KOPT-K1 (cell line): Measurements from ENCODE around the gene MTCL1.
"Not testable (repeated sequence)": the region's sequence is repeated elsewhere in the genome, so short reads cannot be mapped to it uniquely, and the experiment has no call there.

ENCODE experiments used
- H3K27ac ChIP-seq: fragments of 200-600 bp; sonication (generic); 2 replicates; pipeline ENCODE4 v1.5.1; 2016; ENCODE audit warnings: antibody characterized with exemption, mild to moderate bottlenecking, low read depth, low read length; ENCODE audit not compliant: poor library complexity, severe bottlenecking
- H3K36me3 ChIP-seq: fragments of 200-600 bp; sonication (generic); 2 replicates; pipeline ENCODE4 v1.5.1; 2017; ENCODE audit warnings: antibody characterized with exemption, mild to moderate bottlenecking, low read length, moderate library complexity; ENCODE audit not compliant: insufficient read depth
- H3K9me3 ChIP-seq: fragments of 200-600 bp; sonication (generic); 2 replicates; pipeline ENCODE4 v1.5.1; 2017; ENCODE audit warnings: antibody characterized with exemption, low read length, mild to moderate bottlenecking; ENCODE audit not compliant: insufficient read depth, poor library complexity, severe bottlenecking

The MTCL1 gene

DNA sequence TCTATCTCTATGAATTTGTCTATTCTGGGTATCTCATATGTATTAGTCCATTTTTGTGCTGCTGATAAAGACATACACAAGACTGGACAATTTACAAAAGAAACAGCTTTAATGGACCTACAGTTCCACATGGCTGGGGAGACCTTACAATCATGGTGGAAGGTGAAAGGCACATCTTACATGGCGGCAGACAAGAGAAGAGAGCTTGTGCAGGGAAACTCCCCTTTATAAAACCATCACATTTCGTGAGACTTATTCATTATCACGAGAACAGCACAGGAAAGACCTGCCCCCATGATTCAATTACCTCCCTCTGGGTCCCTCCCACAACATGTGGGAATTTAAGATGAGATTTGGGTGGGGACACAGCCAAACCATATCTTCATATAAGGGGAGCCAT, 56.2 kb downstream of the MTCL1 start:
- peaks cover 23% of the 10 kb centered on the region for H3K9me3 ChIP-seq
- H3K27ac ChIP-seq, H3K36me3 ChIP-seq: not testable (repeated sequence)

DNA sequence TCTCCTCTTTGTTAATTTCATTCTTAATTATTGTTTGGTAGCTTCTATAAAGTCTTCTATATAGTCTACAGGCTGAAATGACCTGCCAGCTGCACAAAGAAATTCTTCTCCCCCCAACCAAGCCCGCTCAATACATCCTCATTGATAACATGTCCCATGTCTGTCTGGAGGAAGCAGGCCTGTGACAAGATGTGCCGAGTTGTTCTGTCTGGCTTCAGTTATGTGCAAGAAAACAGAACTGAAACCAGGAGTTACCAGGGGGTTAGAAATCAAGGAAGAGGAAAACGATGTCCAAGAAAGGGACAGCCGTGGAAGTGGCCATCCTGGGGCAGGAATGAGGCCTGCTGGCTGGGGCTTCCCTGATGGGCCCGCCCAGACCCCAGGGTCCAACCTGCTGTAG, 57.6 kb downstream of the MTCL1 start:
- Histone ChIP-seq H3K36me3 (no peaks in the 10 kb centered on the region), H3K27ac (no peak overlapping the region), H3K9me3 (peaks cover 23% of the 10 kb centered on the region)

DNA sequence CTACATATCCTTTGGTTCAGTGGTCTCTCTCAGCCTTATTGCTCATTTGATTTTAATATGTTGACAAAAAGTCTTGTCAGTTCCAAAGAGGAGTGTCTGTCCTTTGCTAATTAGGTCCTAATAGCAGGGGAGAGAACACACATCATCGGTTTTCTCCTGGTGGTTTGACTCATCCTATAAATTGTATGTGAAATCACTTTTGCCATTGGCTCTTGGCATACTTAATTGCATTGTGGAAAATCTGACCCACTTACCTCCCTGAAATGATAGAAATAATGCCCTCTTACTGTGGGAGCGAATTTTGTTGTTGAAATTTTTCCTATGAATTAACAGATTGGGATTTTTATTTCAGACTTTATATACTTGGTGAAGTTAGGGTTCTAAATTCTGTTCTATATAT, 58.3 kb downstream of the MTCL1 start:
- Histone ChIP-seq H3K27ac (no peak overlapping the region), H3K9me3 (peaks cover 23% of the 10 kb centered on the region), H3K36me3 (no peaks in the 10 kb centered on the region)

DNA sequence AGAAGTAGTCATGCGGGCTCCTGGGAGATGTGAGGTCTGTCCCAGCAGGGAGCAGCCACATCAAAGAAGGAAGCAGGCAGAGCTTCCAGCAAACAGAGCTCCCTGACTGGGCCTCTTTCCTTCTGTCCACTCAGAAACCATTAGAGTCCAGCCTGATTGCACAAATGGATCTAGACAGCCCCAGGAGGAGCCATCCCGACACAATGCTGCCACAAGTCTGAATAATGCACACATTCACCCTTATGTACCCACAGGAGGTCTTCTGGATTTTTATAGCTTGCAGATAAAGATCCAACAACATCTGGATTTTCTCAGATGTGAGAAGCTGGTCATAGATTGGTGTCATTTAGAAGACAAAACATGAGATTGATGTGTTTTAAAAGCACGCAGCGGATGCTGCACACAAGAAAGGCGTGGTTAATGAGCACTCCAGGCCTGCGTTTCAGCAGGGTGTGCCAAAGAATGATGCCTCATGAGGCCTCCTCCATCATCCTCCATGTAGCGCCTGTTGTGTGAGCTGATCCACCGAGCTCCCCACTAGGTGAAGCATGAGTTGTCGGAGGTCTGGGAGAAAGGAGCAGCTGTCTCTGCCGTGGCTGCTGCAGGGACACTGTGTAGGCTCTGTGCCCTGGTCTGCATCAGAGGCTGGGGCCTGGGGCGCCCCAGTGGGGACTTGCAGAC, 60.6 kb downstream of the MTCL1 start:
- Histone ChIP-seq H3K27ac (no peak overlapping the region), H3K9me3 (peaks cover 22% of the 10 kb centered on the region)

DNA sequence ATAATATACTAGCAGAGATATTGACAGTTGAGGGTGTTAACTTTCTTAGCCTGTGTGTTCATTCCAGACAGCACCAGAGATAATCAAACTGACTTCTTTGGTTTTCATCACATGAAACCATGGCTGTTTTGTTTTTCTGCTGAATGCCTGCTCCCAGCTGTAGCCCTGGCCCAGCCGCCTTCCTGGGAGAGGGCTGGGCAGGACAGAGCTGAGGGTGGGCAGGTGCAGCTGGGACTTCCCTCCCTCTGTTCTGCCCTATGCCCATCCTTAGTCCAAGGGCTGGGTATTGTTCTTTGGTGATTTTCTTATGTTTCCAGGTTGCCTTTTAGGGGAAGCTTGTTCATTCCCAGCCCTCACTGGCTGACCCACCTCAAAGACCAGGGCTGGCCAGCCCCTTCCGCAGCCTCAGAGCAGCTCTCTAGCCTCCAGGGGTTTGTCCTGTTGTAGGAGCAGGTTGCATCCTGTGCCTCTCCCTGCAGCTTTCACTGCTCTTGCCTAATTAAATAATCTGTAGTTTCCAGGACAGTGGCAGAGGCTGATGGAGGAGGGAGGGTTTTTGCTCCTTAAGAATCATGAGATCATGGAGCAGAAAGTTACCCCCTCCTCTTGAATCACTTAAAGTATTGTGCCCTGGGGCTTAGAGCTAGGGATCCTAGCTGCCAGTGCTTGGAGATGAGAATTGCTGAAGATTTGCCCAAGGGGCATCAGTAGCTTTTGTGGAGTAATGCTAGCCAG, 61.4 kb downstream of the MTCL1 start:
- Histone ChIP-seq H3K36me3 (no peaks in the 10 kb centered on the region), H3K27ac (no peak overlapping the region), H3K9me3 (peaks cover 14% of the 10 kb centered on the region)

More for the DNA sequence above, 60.6 kb downstream of the MTCL1 start:
- H3K36me3 ChIP-seq = no peaks in the 10 kb centered on the region

DNA sequence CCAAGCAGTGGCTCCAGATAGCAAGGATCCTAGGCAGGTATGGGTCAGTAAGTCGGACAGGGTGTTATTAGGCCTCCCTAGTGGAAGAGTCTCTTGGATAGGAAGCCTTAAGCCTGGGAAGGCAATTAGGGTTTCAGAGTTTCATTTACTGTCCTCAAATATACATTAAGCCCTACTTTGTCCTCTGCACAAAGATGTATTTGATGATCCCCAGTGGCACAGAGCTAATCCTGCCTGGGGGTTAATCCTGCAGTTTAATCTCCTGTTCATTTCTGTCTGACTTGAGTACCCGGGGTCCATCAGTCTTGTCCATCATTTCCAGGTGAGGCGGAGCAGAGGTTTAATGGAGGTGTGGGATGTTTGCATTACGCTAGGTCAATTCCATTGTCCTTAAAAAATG, 62.0 kb downstream of the MTCL1 start:
- H3K27ac ChIP-seq = no peak overlapping the region
- H3K36me3 ChIP-seq = no peaks in the 10 kb centered on the region
- H3K9me3 ChIP-seq = peaks cover 7% of the 10 kb centered on the region

DNA sequence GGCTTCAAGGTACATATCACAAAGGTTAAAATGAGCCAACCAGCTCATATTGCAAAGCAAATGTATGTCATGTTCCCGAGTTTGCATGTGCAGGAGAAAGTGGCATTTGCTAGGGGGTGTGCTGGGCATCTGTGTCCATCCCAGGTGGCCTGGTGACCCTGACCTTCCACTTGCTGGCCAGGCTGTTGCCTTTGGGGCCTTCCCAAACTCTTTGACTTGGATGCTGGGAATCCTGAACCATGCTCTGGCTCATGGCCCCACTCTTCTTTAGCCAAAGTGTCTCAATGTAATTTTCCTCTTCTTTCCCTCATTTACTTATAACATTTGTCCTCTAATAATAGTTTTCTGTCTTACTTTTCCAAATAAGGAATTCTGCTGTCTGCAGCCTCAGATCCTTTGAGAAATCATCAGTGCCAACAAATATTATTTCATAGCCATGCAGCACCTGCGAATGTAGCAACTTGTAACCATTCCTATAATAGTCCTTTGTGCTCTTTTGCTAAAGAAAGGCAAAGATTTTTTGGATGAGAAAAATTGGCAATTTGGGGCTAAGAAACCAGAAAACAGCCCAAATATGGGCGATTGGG, 64.2 kb downstream of the MTCL1 start:
- Histone ChIP-seq H3K9me3 (no peaks in the 10 kb centered on the region), H3K36me3 (no peaks in the 10 kb centered on the region), H3K27ac (no peak overlapping the region)

DNA sequence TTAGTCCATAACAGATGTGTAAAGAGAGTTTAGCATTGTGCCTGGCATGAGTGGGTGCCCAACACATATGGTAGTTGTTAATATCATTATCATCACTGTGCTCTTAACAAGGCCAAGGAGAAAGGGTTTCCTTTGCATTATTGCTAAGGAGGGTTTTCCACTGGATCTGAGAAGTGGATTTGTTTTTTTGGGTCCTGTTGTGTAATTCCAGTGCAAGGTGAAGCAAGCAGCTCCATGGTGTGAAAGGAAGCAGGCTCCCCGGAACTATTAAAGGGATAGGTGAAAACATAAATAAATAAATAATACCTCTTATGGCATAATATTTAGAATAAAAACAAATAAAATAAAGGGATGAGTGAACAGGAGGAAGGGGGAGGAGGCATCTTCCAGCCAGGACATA, 65.3 kb downstream of the MTCL1 start:
- H3K36me3 ChIP-seq = no peaks in the 10 kb centered on the region
- H3K9me3 ChIP-seq = no peaks in the 10 kb centered on the region
- H3K27ac ChIP-seq = no peak overlapping the region

DNA sequence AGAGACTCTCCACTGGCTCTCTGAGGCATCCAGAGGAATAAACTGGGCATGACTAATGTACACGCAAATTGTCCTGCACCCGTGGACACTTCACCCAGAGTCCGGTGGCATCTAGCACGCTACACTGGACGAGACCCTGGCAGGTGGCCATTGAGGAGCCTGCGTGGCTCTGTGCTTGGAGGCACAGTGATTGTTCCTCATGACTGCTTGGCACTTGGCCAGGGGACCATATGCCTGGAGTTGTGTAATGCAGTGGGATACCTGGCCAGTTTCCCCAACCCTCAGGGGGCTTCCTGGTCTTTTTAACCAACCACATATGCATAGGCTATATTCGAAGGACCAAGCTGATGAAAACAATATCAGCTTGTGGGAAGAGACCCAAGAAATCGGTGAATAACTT, 66.6 kb downstream of the MTCL1 start:
- Histone ChIP-seq H3K36me3 (no peaks in the 10 kb centered on the region), H3K27ac (no peak overlapping the region), H3K9me3 (no peaks in the 10 kb centered on the region)

DNA sequence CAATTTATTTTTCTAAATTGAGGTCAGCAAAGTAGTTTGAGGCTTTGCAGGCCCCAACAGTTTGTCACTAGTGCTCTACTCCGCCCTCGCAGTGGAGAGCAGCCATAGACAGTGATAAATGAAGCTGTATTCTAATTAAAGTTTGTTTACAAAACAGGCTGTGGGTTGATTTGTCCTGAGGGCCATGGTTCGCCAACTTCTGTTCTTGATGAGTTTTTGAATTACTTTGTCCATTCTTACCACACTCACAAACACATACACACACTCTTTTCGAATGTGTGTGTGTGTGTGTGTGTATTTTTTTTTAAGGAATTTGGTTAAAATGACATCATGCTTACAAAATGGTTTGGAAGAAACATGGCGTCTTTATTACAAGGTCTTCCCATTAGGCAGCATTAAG, 68.6 kb downstream of the MTCL1 start:
- Histone ChIP-seq H3K27ac (no peak overlapping the region), H3K9me3 (no peaks in the 10 kb centered on the region), H3K36me3 (no peaks in the 10 kb centered on the region)

DNA sequence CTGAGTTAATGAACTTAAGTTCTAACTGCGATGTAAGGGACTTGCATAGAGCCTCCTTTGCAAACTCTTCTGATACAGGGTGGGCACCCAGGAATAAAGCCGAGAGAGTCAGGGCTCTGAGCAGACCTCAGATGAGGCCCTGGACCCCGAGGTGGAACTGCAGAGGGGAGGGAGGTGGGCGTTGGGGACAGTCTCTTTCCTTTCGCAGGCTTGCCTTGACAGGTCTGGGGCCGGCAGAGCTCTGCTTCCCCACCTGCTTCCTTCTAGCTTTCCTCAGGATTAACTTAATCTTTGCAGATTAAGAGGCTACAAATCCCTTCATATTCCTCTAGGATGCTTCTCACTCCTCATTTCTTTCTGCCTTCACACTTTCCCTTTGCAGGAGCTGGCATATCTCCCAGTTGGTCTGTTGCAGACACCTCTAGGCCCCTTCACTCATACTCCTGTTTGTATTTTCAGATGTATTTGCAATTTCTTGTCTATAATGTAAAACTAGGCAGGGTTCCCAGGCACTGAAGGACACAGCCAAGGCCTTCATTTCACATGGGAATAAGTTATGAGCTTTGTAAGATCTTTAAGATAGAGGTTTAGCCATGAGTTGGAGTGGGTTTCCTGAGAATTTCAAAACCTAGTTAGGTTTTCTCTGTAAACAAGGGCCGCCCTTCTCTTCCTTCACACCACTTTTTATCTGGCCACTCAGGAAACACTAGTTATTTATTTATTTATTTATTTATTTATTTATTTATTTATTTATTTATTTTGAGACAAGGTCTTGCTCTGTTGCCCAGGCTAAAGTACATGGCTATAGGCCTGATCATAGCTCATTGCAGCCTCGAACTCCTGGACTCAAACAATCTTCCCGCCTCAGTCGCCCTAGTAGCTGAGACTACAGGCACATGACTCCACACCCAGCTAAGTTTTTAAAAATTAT, 70.9 kb downstream of the MTCL1 start:
- no peak overlapping the region for H3K27ac ChIP-seq

DNA sequence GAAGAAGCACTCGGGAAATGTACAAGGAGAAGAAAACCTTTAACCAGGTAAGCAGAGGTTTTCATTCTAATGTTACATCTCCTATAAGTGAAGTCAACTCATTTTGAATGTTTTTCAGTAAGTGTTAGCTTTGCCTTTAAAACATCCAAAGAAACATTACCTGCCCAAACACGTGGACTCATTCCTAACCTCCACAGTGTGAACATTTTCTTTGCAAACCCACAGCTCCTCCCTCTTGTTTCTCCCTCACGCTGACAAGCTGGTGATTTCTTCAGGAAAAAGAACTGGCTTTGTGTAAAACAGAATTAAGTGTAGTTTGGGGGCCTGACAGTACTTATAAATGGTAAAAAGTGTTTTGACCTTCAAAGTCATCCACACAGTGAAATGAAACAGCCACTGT, 72.5 kb downstream of the MTCL1 start:
- no peak overlapping the region for H3K27ac ChIP-seq
- H3K36me3 ChIP-seq = no peaks in the 10 kb centered on the region

More for the DNA sequence above, 70.9 kb downstream of the MTCL1 start:
- Histone ChIP-seq H3K36me3 (no peaks in the 10 kb centered on the region), H3K9me3 (no peaks in the 10 kb centered on the region)

DNA sequence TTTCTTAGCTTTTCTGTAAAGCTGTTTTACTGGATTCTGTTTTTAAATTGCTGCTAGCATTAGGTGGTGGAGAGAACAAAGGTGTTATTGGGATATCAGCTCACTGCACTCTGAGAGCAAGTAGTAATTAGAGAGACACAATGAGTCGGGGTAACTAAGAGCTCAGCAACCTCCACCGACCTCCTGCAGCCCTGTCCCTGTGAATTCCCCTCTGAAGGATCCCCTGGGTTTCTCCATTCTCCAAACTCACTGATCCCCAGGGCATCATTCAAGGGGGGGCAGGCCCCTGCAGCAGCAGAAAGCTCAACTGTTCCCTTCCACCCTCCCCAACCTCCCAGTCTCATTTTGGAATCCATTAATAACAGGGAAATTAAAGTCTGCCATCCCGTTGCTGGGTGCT, 73.0 kb downstream of the MTCL1 start:
- H3K27ac ChIP-seq = no peak overlapping the region
- no peaks in the 10 kb centered on the region for H3K36me3 ChIP-seq
- H3K9me3 ChIP-seq = no peaks in the 10 kb centered on the region

More for the DNA sequence above, 72.5 kb downstream of the MTCL1 start:
- no peaks in the 10 kb centered on the region for H3K9me3 ChIP-seq

DNA sequence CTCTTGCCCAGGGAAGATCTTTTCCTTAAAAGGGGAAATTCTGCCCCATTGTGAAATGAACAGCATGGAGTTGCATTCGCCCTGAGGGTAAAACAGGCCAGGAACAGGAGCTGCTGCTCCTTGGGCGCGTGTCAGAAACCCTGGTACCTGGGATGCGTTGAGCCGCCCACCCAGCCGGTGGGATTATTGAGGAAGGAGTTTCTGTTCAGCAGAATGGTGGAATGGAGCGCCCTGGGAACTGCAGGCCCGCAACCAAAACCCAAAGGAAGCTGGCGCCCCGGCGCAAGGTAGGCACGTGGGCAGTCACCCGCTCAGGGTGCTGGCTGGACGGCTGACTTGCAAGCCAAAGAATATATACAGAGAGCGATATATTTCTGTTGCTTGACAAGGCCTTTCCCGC, 73.5 kb downstream of the MTCL1 start:
- no peak overlapping the region for H3K27ac ChIP-seq
- H3K9me3 ChIP-seq = no peaks in the 10 kb centered on the region
- no peaks in the 10 kb centered on the region for H3K36me3 ChIP-seq

DNA sequence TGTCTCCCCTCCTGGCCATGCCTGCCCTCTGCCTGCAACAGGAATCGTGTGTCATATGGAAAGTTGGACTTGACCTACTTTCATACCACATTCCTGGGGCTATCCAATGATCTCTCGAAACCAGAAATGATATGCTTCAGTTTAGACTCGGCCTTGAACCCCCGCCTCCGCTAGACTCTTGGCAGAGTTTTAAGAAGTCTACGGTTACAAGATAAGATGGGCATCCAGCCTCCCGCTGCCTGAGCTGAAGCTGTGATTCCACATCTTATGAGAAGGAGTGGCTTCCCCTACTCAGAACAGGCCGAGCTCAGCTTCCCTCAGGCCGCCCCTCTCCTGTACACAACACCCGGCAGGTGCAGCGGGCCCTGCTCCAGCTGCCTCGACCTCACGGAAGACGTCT, 73.9 kb downstream of the MTCL1 start:
- H3K9me3 ChIP-seq = no peaks in the 10 kb centered on the region
- no peak overlapping the region for H3K27ac ChIP-seq
- no peaks in the 10 kb centered on the region for H3K36me3 ChIP-seq
